Left ventricle myocardium inferior (tissue), 1 donor: ENCODE results near the gene TJP2. TPM values are rescaled to one million over a fixed set of nuclear protein-coding genes. Genes with fewer than 3 reads are reported as not detected.

Source experiments
- DNase-seq: peaks from one replicate; pipeline ENCODE4 v3.0.0-alpha.2; 2020
- H3K27ac ChIP-seq: fragments of 200-600 bp; replicated peaks from 2 replicates; pipeline ENCODE4 v1.8.0; 2021
- H3K27me3 ChIP-seq: fragments of 200-600 bp; 2 replicates; pipeline ENCODE4 v1.8.0; 2021; ENCODE audit warnings: low read depth
- H3K36me3 ChIP-seq: fragments of 200-600 bp; 2 replicates; pipeline ENCODE4 v1.8.0; 2021
- H3K4me1 ChIP-seq: fragments of 200-600 bp; 2 replicates; pipeline ENCODE4 v1.8.0; 2021
- H3K4me3 ChIP-seq: fragments of 200-600 bp; 2 replicates; pipeline ENCODE4 v1.8.0; 2021; ENCODE audit warnings: mild to moderate bottlenecking, moderate library complexity
- H3K9me3 ChIP-seq: fragments of 200-600 bp; replicated peaks from 2 replicates; pipeline ENCODE4 v1.8.0; 2021
- CTCF ChIP-seq: fragments of 200-600 bp; IDR thresholded peaks from 2 replicates; pipeline ENCODE4 v1.8.0; 2021; ENCODE audit warnings: antibody characterized with exemption, mild to moderate bottlenecking, borderline replicate concordance
- intact Hi-C: fragments of 100-400 bp; cut with micrococcal nuclease; formaldehyde crosslinking; loops from one replicate; pipeline ENCODE4 v1.11.0; 2022
- total RNA-seq: library from RNA; stranded (reverse); fragmentation: NEBNext Ultra II Directional; extraction: Animal tissue kit (Norgen Biotek cat#: 25700); gene quantifications from one replicate; pipeline ENCODE4 v1.2.1, GENCODE V29; 2021
- donor health status: DM: no; HTN: yes; CAD: no; lungs with severe emphysema.

Gene TJP2
- total RNA-seq, 1 donor from 2014 or later, result 130 TPM

DNA sequence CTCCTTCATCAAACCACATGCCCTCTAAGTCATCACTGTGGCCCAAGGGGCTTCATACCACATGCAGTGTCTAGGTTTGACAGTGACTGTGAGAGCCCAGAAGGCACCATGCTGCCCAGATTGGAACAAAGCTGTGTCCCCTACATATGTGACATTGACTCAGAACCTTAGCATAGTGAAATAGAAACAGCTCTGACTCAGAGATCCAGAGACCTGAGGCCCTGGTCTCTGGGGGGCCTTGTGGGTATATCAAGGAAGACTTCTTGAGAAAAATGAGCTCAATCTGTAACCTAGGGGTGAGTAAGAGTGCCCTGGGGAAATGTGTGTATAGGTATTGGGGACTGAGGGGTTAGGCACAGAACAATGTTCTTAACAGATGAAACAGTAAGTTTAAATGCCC lies 143.8 kb downstream of the TJP2 start:
- Histone ChIP-seq H3K27me3 (no peaks in the 10 kb centered on the region), H3K9me3 (peaks cover 10% of the 10 kb centered on the region), H3K36me3 (no peaks in the 10 kb centered on the region), H3K4me3 (no peak overlapping the region), H3K27ac (no peak overlapping the region), H3K4me1 (peaks cover 11% of the 10 kb centered on the region)
- TF ChIP-seq CTCF, result no peak
- intact Hi-C loops, result no loop called here
- DNase-seq, result no peak

DNA sequence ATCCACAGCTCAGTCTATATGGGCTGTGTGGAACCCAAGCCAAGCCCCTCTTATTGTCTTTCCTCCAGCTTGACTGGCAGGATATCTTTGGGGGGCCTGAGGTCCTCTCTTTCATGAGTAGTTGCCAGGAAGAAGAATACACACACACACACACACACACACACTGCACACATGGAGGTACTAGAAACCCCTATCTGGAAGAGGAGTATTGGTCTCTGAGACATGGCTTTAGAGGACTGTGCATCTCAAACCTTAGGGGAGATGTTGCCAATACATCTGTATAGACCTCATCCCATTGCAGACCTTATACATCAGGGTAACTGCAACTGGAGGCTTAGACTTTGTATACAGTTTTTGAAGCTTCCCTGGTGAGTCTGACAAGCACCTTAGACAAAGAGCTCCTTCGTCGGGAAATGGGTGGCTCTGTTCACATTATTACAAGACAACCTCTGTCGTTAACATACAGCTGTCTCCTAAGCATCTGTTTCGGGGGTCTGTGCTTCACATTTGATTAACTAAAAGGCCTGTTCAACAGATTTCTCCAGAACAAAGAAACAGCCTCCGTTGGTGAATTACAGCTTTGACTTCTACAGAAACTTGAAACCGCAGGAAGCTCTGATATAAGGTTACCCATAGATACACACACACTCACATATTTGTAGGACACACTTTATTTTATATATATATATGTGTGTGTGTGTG lies 145.4 kb downstream of the TJP2 start:
- peaks cover 20% of the 10 kb centered on the region for H3K4me1 ChIP-seq
- no peak for DNase-seq
- no peaks in the 10 kb centered on the region for H3K36me3 ChIP-seq
- intact Hi-C loops, result loop anchor here (10.0 kb wide), 1 partner anchor 65 kb away; no protein-coding TSS in a partner anchor
- no peak overlapping the region for H3K27ac ChIP-seq
- no peaks in the 10 kb centered on the region for H3K9me3 ChIP-seq
- TF ChIP-seq CTCF, result no peak
- no peak overlapping the region for H3K4me3 ChIP-seq
- H3K27me3 ChIP-seq, result peaks cover 1% of the 10 kb centered on the region

DNA sequence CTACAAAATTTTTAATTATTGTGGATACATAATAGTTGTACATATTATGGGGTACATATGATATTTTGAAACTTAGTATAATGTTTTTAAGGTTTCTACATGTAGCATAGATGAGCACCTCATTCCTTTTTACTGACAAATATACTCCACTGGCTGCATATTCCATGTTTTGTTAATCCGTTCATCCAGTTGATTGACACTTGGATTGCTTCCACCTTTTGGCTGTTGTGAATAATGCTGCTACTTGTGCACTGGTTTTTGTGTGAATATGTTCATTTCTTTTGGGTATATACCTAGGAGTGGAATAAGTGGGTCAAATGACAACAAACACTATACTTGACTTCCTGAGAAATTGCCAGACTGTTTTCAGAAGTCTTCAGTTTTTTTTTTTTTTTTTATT lies 148.2 kb downstream of the TJP2 start:
- H3K27ac ChIP-seq, result no peak overlapping the region
- peaks cover 35% of the 10 kb centered on the region for H3K4me1 ChIP-seq
- H3K9me3 ChIP-seq, result no peaks in the 10 kb centered on the region
- no peaks in the 10 kb centered on the region for H3K36me3 ChIP-seq
- intact Hi-C loops, result loop anchor here (10.0 kb wide), 1 partner anchor 67 kb away; no protein-coding TSS in a partner anchor
- H3K27me3 ChIP-seq, result peaks cover 5% of the 10 kb centered on the region
- no peak for TF ChIP-seq CTCF
- H3K4me3 ChIP-seq, result no peak overlapping the region
- DNase-seq, result no peak

GRCh38 chr9:69323861-69324260 lies 149.8 kb downstream of the TJP2 start:
- H3K4me3 ChIP-seq, result peak overlapping the region; percentile 81
- H3K27ac ChIP-seq, result peak overlapping the region; percentile 91
- no peaks in the 10 kb centered on the region for H3K9me3 ChIP-seq
- intact Hi-C loops, result loop anchor here (10.0 kb wide), 1 partner anchor 69 kb away; no protein-coding TSS in a partner anchor
- H3K4me1 ChIP-seq, result peaks cover 46% of the 10 kb centered on the region
- TF ChIP-seq CTCF, result no peak
- H3K36me3 ChIP-seq, result no peaks in the 10 kb centered on the region
- H3K27me3 ChIP-seq, result peaks cover 5% of the 10 kb centered on the region
- no peak for DNase-seq

Other genes starting within 250 kb of the TJP2 start
- not detected for gene PRKACG, start 160.2 kb upstream of the TJP2 start, total RNA-seq
- gene FXN, start 138.5 kb upstream of the TJP2 start, total RNA-seq, result 43.4 TPM
- 22.1 TPM for gene ENTREP1, start 150.9 kb downstream of the TJP2 start, total RNA-seq